GM12873 (cell line): ENCODE results near the gene AQP9.

Experiments
- CTCF ChIP-seq: IDR thresholded peaks from 2 replicates; pipeline ENCODE4 v1.5.1; 2012; ENCODE audit warnings: low read depth, mild to moderate bottlenecking, moderate library complexity, low read length, control low read depth; ENCODE audit not compliant: insufficient read depth; ENCODE audit errors: missing control alignments

The AQP9 gene

GRCh38 chr15:58111718-58112104 lies 26.5 kb upstream of the AQP9 start:
- TF ChIP-seq CTCF, result no peak

- no peak for TF ChIP-seq CTCF
These were observed 23.8 kb upstream of the AQP9 start for GRCh38 chr15:58114388-58114787.

- no peak for TF ChIP-seq CTCF
These were observed 23.4 kb upstream of the AQP9 start for GRCh38 chr15:58114812-58115211.

GRCh38 chr15:58115692-58116091 lies 22.5 kb upstream of the AQP9 start:
- no peak for TF ChIP-seq CTCF

GRCh38 chr15:58117619-58118018 lies 20.6 kb upstream of the AQP9 start:
- TF ChIP-seq CTCF, result no peak

- no peak for TF ChIP-seq CTCF
These were observed 19.9 kb upstream of the AQP9 start for GRCh38 chr15:58118272-58118671.

GRCh38 chr15:58119016-58119415 lies 19.2 kb upstream of the AQP9 start:
- TF ChIP-seq CTCF, result no peak
